Measurements from ENCODE around the gene PDE6G.
A peak's percentile ranks its signal among the peaks of the same experiment; 100 is the strongest.

PDE6G gene

GRCh38 chr17:81686614-81687013 is 30.3 kb upstream of the PDE6G start:
- DNase-seq = no peak

GRCh38 chr17:81685108-81685507 is 28.8 kb upstream of the PDE6G start:
- DNase-seq = no peak

GRCh38 chr17:81684442-81684911 is 28.1 kb upstream of the PDE6G start:
- DNase-seq = no peak

GRCh38 chr17:81683584-81684441 is 27.5 kb upstream of the PDE6G start, which contains the start of the genes ARL16 and HGS:
Gene ARL16 (minus strand): TSS chr17:81683797. CDS start chr17:81683753, 44 bp downstream.
Gene HGS (plus strand): TSS chr17:81684011. CDS start chr17:81684067, 56 bp downstream.
- peak; percentile 99 for DNase-seq

- DNase-seq = peak in 1 of 2 experiments; percentile 49
Measured at GRCh38 chr17:81683208-81683583, 26.9 kb upstream of the PDE6G start.

GRCh38 chr17:81682565-81683207 is 26.3 kb upstream of the PDE6G start:
- peak; percentile 56 to 68 for DNase-seq

GRCh38 chr17:81681672-81682071 is 25.3 kb upstream of the PDE6G start:
- DNase-seq = no peak

- no peak for DNase-seq
Measured at GRCh38 chr17:81680150-81680549, 23.8 kb upstream of the PDE6G start.

- DNase-seq = no peak
Measured at GRCh38 chr17:81676906-81677305, 20.6 kb upstream of the PDE6G start.

GRCh38 chr17:81675515-81676221 is 19.3 kb upstream of the PDE6G start:
- DNase-seq = peak; percentile 67

- no peak for DNase-seq
Measured at GRCh38 chr17:81673561-81674258, 17.4 kb upstream of the PDE6G start.

GRCh38 chr17:81672954-81673353 is 16.6 kb upstream of the PDE6G start:
- DNase-seq = no peak

GRCh38 chr17:81672504-81672903 is 16.2 kb upstream of the PDE6G start:
- no peak for DNase-seq

GRCh38 chr17:81667754-81668153 is 11.4 kb upstream of the PDE6G start:
- DNase-seq = peak; percentile 58 to 68

- peak; percentile 97 to 98 for DNase-seq
Measured at GRCh38 chr17:81666342-81667191, 10.2 kb upstream of the PDE6G start, which contains the start of the genes CCDC137 and OXLD1. Gene CCDC137 (plus strand): TSS chr17:81666737. CDS start chr17:81666767, 30 bp downstream. Gene OXLD1 (minus strand): TSS chr17:81666605. CDS start chr17:81666577, 28 bp downstream.

GRCh38 chr17:81666092-81666341 is 9.7 kb upstream of the PDE6G start:
- DNase-seq = peak in 1 of 2 experiments; percentile 37

- DNase-seq = peak; percentile 37 to 47
Measured at GRCh38 chr17:81665205-81666091, 9.1 kb upstream of the PDE6G start.

GRCh38 chr17:81664051-81664470 is 7.7 kb upstream of the PDE6G start:
- DNase-seq = no peak

GRCh38 chr17:81662002-81662401 is 5.7 kb upstream of the PDE6G start:
- DNase-seq = no peak

- DNase-seq = no peak
Measured at GRCh38 chr17:81660441-81660840, 4.1 kb upstream of the PDE6G start.

- no peak for DNase-seq
Measured at GRCh38 chr17:81659038-81659437, 2.7 kb upstream of the PDE6G start.

Measured in Kasumi-1 (cell line).